ENCODE measurements around the gene CABP4.
A peak's percentile ranks its signal among the peaks of the same experiment; 100 is the strongest.
"Not testable (repeated sequence)": the region's sequence is repeated elsewhere in the genome, so short reads cannot be mapped to it uniquely, and the experiment has no call there.

Gene CABP4

GRCh38 chr11:67482275-67482826 lies 27.2 kb downstream of the CABP4 start:
- no peak for DNase-seq (ENCODE audit: low read depth)

DNA sequence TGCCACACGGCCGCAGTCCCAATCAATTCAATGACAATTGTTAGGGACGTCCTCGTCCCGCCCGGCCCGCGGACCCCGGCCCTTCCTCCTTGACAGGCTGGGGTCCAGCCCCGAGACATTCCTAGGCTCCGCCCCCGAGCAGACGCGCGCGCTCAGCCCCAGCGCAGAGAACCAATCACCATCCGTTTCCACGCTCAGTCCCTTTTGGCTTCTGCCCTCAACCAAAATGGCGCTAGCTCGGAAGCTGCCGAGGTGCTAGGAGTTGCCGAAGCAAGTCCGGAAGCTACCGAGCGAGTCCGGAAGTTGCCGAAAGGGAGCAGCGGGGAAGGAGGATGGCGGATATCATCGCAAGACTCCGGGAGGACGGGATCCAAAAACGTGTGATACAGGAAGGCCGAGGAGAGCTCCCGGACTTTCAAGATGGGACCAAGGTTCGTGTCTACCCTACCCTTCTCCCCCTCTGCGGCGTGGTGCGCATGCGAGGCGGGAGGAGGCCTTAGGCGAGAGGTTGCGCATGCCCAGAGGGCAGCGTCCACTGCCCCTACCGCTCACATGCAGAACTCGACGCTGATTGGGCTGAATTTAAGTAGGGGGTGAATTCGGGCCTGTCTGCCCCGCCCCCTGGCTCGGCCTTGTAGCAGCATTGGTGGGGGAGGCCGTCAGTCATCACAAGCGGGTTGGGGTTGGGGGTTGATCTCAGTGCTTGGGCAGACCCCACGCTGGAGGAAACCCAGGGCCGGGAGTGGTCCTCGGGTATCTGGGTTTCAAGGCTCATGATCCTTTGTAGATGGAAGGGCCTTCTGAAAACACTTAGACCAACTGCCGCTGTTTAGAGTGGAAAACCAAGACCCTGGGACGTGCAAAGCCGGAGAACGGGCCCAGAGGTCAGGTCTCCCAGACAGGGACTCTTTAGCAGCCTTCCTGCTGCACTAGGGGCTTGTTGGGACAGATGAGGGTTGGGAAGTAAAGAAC lies 28.0 kb downstream of the CABP4 start, which contains the start of gene AIP:
Gene AIP, plus strand, starts transcription at position 200 of the 972 bp plus-strand sequence. Its CDS starts 133 bp downstream, at position 333.
- DNase-seq (ENCODE audit: low read depth), result peak; percentile 98

DNA sequence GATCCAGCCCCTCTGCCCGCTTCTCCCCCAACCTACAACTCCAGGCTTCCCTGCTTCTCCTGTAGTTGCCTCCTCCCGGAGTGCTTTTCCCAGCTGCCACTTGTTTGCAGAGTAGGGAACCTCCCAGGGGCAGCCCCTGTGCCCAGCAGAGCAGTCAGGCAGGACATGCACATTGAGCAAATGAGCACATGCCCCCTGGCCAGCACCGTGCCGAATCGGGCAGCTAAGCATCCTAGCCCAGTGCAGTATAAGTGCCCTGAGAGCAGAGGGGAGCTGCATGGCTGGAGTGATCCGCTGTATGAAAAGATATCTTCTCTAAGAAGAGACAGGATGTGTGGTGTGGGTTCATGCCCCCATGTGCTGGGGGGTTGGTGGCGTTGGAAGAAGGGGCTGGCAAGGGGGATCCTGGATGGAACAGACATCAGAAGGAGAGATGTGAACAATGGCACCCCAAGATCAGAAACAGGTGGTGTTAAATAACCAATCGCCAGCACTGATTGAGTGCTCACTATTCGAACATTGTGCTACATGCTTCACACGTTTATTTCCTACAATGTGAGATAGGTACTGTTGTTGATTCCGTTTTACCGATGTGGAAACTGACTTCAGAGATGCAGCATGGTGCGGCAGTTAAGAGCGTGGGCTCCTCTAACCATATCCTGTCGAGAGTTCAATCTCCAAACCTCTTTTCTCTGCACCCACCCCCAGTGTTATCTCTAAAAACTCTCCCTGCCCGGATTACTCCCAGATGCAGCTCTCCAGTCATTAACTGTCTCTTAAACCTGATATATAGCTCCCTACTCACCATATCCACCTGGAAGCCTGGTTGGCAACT lies 28.9 kb downstream of the CABP4 start:
- no peak for DNase-seq (ENCODE audit: low read depth)

DNA sequence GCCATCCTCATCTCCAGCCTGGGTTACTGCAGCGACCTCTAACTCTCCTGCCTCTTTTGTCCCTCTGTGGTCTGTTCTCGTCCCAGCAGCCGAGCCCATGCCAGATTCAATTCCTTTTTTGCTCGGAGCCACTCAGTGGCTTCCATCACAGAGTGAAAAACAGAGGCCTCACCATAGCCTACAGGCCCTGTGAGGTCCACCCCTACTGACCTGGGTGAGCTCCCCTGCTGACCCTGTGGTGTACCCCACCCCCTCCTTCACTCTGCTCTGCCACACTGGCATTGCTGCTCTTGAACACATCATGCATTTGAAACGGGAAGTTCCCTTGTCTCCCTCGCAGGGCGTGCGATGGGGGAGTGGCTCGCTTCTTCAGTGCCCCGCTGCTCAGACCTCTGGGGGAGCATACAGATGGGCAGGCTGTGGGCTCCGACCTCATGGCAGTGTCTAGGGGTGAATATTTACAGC lies 29.7 kb downstream of the CABP4 start:
- DNase-seq (ENCODE audit: low read depth), result no peak

DNA sequence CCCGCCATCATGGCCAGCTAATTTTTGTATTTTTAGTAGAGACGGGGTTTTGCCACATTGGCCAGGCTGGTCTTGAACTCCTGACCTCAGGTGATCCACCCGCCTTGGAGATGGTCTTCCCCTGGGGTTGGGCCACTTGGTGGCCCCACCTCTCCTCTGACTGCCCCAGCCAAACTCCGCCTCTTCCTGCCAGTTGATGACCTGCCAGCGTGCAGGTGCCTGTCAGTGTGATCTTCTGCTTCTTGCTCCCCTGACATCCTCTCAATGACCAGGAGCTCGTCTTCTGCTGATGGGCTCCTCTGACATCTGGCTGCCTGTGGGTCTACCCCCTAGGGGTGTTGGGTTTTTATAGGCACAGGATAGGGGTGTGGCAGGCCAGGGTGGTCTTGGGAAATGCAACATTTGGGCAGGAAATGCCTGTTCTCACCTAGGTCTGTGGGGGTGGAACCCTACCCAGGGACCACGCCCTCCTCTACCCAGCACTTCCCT lies 30.8 kb downstream of the CABP4 start:
- DNase-seq (ENCODE audit: low read depth), result not testable (repeated sequence)

GRCh38 chr11:67486481-67487195 lies 31.5 kb downstream of the CABP4 start:
- no peak for DNase-seq (ENCODE audit: low read depth)

GRCh38 chr11:67489203-67489884 lies 34.2 kb downstream of the CABP4 start:
- no peak for DNase-seq (ENCODE audit: low read depth)

DNA sequence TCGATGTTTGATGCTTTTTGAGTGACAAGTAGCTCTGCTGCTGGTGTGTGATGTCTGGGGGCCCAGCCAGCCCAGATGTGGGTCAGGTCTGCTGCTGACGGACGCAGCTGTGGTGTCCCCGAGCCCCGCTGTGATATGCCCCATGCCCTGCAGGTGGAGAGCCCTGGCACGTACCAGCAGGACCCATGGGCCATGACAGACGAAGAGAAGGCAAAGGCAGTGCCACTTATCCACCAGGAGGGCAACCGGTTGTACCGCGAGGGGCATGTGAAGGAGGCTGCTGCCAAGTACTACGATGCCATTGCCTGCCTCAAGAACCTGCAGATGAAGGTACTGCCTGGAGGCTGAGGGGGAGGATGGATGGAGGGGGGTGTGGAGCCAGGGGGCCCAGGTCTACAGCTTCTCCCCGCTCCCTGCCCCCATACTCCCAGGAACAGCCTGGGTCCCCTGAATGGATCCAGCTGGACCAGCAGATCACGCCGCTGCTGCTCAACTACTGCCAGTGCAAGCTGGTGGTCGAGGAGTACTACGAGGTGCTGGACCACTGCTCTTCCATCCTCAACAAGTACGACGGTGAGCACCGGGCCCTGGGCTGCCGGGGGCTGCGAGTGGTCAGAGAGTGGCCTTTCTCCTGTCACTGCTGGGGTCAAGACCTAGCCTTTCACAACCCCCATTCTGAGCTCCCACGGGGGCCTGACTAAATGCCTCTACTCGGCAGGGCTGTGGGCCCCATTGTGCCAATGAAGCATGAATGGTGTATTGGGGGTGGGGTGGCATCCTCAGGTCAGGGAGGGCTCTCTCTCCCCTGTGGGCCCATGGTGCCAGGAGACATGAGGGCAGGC lies 35.0 kb downstream of the CABP4 start:
- DNase-seq (ENCODE audit: low read depth), result no peak

GRCh38 chr11:67490727-67491065 lies 35.5 kb downstream of the CABP4 start:
- no peak for DNase-seq (ENCODE audit: low read depth)

DNA sequence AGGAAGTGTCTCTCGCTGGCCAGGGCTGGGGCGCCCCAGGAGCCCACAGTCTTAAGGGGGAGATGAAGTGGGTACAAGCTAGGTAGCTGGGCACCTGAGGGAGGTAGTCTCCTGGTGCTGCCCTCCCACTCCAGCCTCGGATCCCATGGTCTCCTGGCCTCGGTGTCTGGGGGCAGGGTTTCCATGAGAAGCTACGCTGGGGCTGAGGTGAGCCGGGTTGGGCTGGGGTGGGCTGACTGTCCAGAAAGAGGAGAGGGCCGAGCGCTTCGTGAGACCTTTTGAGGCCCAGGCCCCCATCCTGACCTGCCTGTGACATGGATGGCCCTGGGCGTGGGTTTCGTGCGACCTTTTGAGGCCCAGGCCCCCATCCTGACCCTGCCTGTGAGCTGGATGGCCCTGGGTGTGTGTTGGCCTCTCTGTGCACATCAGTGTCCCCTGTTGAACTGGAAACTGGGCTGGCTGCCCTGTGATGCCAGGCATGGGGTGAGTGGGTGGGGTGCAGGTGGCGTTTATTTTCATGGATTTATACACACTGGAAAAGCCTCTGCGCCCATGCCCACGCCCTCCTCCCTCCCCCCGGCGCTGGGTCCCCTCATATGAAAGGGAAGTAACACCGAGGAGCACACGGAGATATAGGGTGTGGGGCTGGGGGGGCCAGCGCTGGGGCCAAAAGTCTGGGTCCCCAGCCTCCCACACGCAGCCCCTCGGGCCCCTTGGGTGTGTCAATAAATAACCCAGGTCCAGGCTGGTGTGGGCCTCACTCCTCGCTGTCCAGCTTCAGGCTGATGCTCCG lies 36.3 kb downstream of the CABP4 start:
- DNase-seq (ENCODE audit: low read depth), result no peak

GRCh38 chr11:67492069-67492727 lies 37.0 kb downstream of the CABP4 start:
- no peak for DNase-seq (ENCODE audit: low read depth)

DNA sequence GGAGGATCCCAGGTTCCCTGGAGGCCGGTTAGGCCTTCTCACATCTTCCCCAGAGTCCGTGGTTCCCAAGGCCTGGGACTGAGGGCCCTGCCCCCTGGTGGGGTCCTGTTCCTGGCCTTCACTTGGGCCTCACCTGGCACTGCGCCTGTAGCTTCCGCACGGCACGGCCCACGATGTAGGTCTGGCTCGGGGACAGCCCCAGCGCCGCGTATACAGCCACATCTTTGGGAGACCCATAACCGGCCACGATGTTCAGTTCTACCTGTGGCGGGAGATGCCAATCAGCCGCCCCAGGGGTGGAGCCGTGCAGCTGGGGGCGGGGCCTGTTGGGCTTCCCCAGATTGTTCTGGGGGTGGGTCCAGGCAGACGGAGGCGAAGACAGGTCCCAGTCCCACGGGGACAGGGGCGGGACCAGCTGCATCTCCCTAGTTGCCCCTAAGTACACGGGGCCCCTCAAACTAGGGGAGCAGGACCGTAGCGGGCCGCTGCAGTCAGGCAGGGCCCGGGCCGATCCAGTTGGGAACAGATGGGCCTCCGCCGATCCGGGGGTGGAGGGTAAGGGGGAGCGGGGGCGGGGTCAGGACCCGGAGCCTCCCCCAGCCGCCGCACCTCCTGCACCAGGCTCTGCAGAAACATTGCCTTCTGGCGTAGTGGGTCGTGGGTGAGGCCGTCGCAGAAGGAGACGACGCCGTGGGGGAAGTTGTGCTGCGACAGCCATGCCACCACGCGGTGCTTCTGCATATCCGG lies 37.8 kb downstream of the CABP4 start:
- no peak for DNase-seq (ENCODE audit: low read depth)

DNA sequence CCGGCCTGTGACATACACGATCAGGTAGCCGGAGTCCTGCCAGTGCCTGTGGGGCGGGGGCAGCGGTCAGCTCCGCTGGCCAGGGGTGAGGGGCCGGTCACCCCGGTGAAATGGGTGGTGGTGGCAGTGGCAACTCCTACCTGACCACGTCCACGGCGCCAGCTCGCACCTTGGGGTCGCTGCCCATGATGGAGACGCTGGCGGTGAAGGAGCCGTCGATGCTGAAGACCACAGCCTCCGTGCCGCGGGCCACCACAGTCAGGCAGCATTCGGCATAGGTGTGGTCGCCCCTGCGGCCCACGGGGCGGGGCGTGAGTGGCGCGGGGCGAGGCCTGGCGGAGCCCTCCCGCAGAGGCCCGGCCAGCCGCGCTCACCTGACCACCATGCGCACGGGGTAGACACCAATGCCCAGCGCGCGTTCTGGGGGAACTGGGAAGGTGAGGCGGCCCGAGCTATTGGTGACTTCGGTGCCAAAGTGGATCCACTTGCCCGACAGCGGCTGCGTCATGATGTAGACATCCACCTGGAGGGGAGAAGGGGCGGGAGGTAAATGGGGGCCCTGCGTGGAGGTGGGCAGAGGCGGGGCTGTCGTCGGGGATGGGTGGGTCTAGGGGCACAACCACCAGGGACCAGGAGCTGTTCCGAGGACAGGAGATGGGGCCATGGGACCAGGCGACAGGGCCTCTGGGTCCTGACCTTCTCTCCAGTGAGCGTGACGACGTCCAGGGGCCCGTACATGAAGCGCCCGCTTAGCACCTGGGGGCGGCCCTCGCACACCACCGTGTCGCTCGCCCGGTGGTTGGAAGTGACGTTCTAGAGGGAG lies 38.6 kb downstream of the CABP4 start:
- DNase-seq (ENCODE audit: low read depth), result no peak

- DNase-seq (ENCODE audit: low read depth), result no peak
Measured at GRCh38 chr11:67494371-67495233, 39.4 kb downstream of the CABP4 start.

GRCh38 chr11:67495234-67496005 lies 40.3 kb downstream of the CABP4 start:
- no peak for DNase-seq (ENCODE audit: low read depth)
